Stimulated activated CD8-positive, alpha-beta memory T cell treated with anti-CD3 and anti-CD28 coated beads, Interleukin-15, amount 100 ng/mL, for 4 hours (primary cell): ENCODE data around the gene ARHGAP1.

Source experiments
- DNase-seq, 2 donors: peaks; one replicate each; pipeline ENCODE4 v3.0.0-alpha.2; 2020; ENCODE audit warnings: low read depth in 2 of 2

The ARHGAP1 gene

DNA sequence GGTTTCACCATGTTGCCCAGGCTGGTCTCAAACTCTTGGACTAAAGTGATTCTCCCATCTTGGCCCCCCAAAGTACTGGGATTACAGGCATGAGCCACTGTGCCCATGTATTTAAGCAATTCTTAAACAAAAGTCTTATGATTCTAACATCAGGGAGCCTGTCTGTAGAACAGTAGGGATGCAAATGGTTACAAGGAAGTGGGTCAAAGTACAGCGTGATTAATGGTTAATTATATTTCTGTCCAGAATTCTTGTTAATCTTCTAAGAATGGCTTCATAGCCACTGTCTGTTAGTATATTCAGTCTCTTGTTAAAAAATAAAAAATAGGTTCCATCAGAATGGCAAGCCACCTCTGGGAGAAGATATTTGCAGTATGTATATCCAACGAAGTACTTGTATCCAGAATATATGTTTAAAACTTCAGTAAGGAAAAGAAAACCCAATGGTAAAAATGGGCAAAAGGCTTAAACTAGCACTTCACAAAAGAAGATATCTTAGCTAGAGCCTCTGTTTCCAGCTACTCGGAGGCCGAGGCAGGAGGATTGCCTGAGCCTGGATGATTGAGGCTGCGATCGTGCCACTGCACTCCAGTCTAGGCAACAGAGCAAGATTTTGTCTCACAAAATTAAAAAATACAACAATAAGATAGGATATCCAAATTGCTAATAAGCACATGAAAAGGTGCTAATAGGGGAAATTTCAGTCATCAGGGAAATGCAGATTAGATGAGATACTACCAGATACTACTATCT is 60.2 kb downstream of the ARHGAP1 start:
- no peak for DNase-seq

DNA sequence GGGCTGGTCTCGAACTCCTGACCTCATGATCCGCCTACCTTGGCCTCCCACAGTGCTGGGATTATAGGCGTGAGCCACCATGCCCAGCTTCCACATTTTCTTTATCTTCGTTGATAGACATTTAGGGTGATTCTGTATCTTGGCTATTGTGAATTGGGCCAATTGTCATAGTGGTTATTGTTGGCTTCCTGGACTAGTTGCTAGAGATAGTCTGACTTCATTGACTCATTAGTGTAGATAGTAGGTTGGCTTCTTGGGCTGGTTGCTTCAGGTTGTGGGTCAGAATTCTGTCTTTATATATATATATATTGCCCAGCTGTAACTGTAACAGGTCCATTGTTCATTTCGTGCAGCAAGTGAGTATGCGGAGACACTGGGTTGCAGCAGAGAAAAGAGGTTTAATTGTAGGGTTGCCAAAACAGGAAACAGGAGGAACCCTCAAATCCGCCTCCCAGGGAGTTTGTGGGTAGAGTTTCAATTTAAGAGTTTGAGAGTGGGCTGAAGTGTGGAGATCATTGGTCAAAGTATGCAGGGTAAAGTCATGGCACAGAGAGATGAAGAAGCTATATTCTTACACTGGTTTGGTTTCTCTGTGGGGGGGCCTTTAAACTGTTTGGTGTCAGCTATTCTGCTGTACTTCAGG is 61.1 kb downstream of the ARHGAP1 start:
- no peak for DNase-seq

DNA sequence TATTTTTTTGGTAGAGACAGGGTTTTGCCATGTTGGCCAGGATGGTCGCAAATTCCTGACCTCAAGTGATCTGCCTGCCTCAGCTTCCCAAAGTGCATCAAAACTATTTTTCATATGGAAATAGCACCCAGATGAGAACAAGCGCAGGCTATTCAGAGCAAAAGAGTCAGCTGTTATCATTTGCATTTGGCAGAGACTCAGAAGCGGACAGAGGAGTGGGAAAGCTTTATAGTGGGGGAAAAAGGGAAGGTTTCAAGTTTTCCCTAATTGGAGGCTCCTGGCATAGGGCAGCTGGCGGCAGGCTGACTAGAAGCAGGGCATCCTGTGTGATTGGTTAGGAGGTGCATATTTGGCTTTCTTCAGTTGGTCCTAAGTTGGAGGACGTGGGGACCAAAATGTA is 62.9 kb downstream of the ARHGAP1 start:
- DNase-seq = no peak

DNA sequence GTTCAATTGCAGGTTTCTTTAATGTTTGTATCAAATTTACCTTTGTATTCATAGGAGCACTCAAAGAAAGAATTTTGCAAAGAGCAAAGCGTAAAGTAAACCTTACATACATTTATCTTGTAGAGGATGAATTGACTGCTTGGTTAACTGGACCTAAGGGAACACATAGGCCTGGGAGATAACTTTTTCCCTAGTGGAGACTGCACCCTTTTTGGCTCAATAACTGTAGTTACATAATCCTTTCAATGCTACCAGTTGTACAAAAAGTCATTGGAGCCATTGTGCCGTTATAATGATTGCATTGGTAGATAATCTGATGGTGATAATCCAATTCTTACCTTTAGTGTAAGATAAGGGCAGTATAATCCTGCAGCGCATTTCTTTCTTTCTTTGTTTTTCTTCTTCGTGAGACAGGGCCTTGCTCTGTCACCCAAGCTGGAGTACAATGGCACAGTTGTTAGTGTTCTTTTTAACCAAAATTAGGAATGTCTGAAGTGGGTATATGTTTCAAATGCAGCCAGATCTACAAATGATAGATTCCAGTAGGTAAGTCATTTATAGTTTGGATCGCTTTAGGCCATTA is 64.8 kb downstream of the ARHGAP1 start:
- DNase-seq = no peak

DNA sequence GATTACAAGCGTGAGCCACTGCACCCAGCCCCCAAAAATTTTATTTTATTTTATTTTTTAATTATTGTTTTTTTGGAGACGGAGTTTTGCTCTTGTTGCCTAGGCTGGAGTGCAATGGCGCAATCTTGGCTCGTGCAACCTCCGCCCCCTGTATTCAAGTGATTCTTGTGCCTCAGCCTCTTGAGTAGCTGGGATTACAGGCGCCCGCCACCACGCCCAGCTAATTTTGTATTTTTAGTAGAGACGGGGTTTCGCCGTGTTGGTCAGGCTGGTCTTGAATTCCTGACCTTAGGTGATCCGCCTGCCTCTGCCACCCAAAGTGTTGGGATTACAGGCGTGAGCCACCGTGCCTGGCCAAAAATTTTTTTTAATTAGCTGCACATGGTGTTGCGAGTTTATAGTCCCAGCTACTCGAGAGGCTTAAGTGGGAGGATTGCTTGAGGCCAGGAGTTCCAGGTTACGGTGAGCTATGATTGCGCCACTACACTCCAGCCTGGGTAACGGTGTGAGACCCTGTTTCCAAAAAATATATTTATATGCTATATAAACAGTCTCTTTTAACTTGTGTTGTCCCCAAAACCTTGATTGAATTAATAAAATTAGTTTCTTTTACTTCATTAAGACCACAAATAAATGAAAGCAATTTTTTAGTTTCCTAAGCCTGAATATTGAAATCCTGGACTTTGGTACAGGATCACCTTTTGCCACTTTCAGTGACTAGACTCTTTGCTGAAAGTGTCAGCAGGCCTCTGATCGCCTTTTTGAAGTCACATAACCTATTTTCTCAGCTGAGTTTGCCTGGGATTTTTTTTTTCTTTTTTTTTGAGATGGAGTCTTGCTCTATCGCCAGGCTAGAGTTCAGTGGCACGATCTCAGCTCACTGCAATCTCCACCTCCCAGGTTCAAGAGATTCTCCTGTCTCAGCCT is 66.9 kb downstream of the ARHGAP1 start:
- no peak for DNase-seq

DNA sequence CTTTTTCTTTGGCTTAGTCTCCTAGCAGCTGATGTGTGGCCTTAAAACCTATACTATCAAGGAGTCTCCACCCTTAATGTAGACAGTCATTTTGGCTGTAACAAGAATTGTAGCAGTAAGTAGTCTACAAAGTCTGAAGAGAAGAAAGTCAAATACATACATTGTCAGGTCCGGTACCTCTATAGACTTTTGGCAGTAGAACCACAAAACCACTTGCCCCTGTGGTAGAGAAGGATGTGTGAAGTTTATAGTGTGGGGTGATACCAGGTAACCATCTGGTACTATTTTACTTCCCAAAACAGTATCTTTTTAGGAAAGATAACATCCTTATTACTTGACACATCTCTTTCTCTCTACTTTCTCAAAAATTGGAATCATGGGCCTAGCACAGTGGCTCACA is 67.9 kb downstream of the ARHGAP1 start:
- DNase-seq = no peak

DNA sequence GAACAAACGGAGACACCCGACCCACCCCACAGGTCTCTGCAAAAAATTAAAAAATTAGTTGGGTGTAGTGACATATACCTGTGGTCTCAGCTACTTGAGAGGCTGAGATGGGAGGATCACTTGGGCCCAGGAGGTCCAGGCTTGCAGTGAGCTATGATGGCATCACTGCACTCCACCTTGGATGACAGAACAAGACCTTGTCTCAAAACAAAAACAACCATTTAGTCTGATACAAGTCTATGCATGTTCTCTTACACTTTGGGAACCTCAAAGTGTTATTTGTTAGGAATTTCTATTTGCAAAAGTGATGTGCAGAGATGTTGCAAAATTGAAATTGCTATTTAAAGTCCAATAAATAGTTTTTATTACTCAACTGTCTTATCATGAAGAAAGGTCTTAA is 68.7 kb downstream of the ARHGAP1 start:
- no peak for DNase-seq

DNA sequence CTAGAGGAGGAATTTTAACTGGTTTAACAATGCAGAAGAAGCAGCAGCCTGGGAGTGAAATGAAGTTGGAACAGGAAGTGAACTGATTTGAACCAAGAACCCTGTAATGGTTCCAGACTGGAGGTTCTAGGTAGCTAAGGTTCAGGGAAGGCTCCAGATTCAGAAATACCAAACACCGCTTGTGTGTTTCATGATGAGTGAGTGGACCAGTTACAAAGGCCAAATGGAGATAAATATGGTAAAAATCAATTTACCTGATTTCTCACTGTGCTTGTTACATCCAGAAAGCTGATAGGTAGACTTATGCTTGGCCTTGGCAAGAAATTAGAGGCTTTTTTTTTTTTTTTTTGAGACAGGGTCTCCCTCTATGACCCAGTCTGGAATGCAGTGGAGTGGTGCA is 70.2 kb downstream of the ARHGAP1 start:
- DNase-seq = no peak

DNA sequence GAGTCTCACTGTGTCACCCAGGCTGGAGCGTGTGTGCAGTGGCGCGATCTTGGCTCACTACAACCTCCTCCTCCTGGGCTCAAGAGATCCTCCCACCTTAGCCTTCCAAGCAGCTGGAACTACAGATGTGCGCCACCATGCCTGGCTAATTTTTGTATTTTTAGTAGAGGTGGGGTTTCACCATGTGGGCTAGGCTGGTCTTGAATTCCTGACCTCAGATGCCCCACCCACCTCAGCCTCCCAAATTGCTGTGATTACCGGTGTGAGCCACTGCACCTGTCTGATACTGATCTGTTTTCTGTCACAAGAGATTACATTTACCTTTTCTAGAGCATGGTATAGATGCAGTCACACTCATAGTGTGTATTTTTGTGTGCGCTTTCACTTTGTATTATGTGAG is 71.5 kb downstream of the ARHGAP1 start:
- no peak for DNase-seq
